Urinary bladder (tissue), 4 donors: ENCODE results near the gene FAM174B. TPM values are rescaled to one million over a fixed set of nuclear protein-coding genes. Genes with fewer than 3 reads are reported as not detected.

Experiments used
- DNase-seq: peaks from one replicate; pipeline ENCODE4 v3.0.0-alpha.2; 2015; ENCODE audit errors: extremely low spot score
- H3K27ac ChIP-seq: one replicate; pipeline ENCODE4 v1.5.1; 2013; ENCODE audit warnings: low read depth, mild to moderate bottlenecking, moderate library complexity
- H3K36me3 ChIP-seq: one replicate; pipeline ENCODE4 v1.6.1; 2013; ENCODE audit warnings: mild to moderate bottlenecking, moderate library complexity; ENCODE audit not compliant: insufficient read depth
- H3K4me1 ChIP-seq: one replicate; pipeline ENCODE4 v1.6.1; 2013; ENCODE audit warnings: mild to moderate bottlenecking, moderate library complexity; ENCODE audit not compliant: insufficient read depth
- H3K4me3 ChIP-seq: one replicate; pipeline ENCODE4 v1.5.1; 2013; ENCODE audit warnings: low read depth, low read length
- WGBS: extraction: QIAGEN DNeasy Blood & Tissue Kit; methylation state at CpG from one replicate; pipeline ENCODE4 v1.1.7; 2013; 5-methylcytosine and 5-hydroxymethylcytosine counted together
- polyA plus RNA-seq: library from polyadenylated mRNA; stranded (reverse); fragments of 200-250 nt; gene quantifications from one replicate; pipeline ENCODE4 v1.2.3, GENCODE V29; 2013
- total RNA-seq: library from RNA; depleted of rRNA; stranded (reverse); fragments of >200 nt; gene quantifications from one replicate; pipeline ENCODE4 v1.2.3, GENCODE V29; 2014
- donor health status: healthy with polysubstance abuse.
- donor health status: healthy.

Gene FAM174B
- total and polyA plus RNA-seq, 2 donors = 12.3 to 26.1 TPM

- DNase-seq = no peak
- WGBS = 80% methylated on average over 6 of the region's 6 CpGs
- Histone ChIP-seq H3K27ac (no peak overlapping the region), H3K4me3 (no peak overlapping the region), H3K36me3 (no peaks in the 10 kb centered on the region), H3K4me1 (no peaks in the 10 kb centered on the region)
Observed at GRCh38 chr15:92582206-92582605, 73.4 kb downstream of the FAM174B start.

- Histone ChIP-seq H3K4me1 (no peaks in the 10 kb centered on the region), H3K27ac (no peak overlapping the region), H3K4me3 (no peak overlapping the region), H3K36me3 (no peaks in the 10 kb centered on the region)
- 95% methylated on average over 7 of the region's 7 CpGs for WGBS
- no peak for DNase-seq
Observed at GRCh38 chr15:92580933-92581445, 74.6 kb downstream of the FAM174B start.

GRCh38 chr15:92580521-92580920 is 75.1 kb downstream of the FAM174B start:
- Histone ChIP-seq H3K4me1 (no peaks in the 10 kb centered on the region), H3K27ac (no peak overlapping the region), H3K4me3 (no peak overlapping the region), H3K36me3 (no peaks in the 10 kb centered on the region)
- DNase-seq = no peak
- 89% methylated on average over 12 of the region's 12 CpGs for WGBS

GRCh38 chr15:92579931-92580470 is 75.6 kb downstream of the FAM174B start:
- Histone ChIP-seq H3K36me3 (no peaks in the 10 kb centered on the region), H3K4me1 (no peaks in the 10 kb centered on the region), H3K27ac (no peak overlapping the region), H3K4me3 (no peak overlapping the region)
- 85% methylated on average over 15 of the region's 15 CpGs for WGBS
- no peak for DNase-seq

- no peak overlapping the region for H3K4me3 ChIP-seq
- WGBS = 77% methylated on average over 9 of the region's 9 CpGs
- H3K4me1 ChIP-seq = no peaks in the 10 kb centered on the region
- no peak for DNase-seq
- H3K36me3 ChIP-seq = no peaks in the 10 kb centered on the region
- no peak overlapping the region for H3K27ac ChIP-seq
Observed at GRCh38 chr15:92579486-92579885, 76.1 kb downstream of the FAM174B start.

- no peak for DNase-seq
- Histone ChIP-seq H3K27ac (no peak overlapping the region), H3K4me3 (no peak overlapping the region), H3K4me1 (no peaks in the 10 kb centered on the region), H3K36me3 (no peaks in the 10 kb centered on the region)
- whole genome bisulfite sequencing = 89% methylated on average over 12 of the region's 12 CpGs
Observed at GRCh38 chr15:92578096-92578835, 77.3 kb downstream of the FAM174B start.

- no peak for DNase-seq
- Histone ChIP-seq H3K4me3 (no peak overlapping the region), H3K4me1 (no peaks in the 10 kb centered on the region), H3K36me3 (no peaks in the 10 kb centered on the region), H3K27ac (no peak overlapping the region)
- 94% methylated on average over 9 of the region's 9 CpGs for WGBS
Observed at GRCh38 chr15:92576597-92577200, 78.9 kb downstream of the FAM174B start.

- 67% methylated on average over 1 of the region's 1 CpG for WGBS
Observed at GRCh38 chr15:92574566-92574965, 81.0 kb downstream of the FAM174B start.

GRCh38 chr15:92574161-92574560 is 81.4 kb downstream of the FAM174B start:
- Histone ChIP-seq H3K36me3 (no peaks in the 10 kb centered on the region), H3K4me3 (no peak overlapping the region), H3K27ac (no peak overlapping the region), H3K4me1 (no peaks in the 10 kb centered on the region)
- 49% methylated on average over 1 of the region's 1 CpG for WGBS
- DNase-seq = no peak

More at GRCh38 chr15:92574566-92574965, 81.0 kb downstream of the FAM174B start:
- Histone ChIP-seq H3K4me1 (no peaks in the 10 kb centered on the region), H3K27ac (no peak overlapping the region), H3K36me3 (no peaks in the 10 kb centered on the region), H3K4me3 (no peak overlapping the region)
- no peak for DNase-seq

GRCh38 chr15:92571824-92572223 is 83.8 kb downstream of the FAM174B start:
- no peak for DNase-seq
- no peak overlapping the region for H3K4me3 ChIP-seq
- H3K4me1 ChIP-seq = no peaks in the 10 kb centered on the region
- H3K36me3 ChIP-seq = no peaks in the 10 kb centered on the region
- H3K27ac ChIP-seq = no peak overlapping the region
- 88% methylated on average over 4 of the region's 4 CpGs for WGBS

GRCh38 chr15:92570391-92570790 is 85.2 kb downstream of the FAM174B start:
- WGBS = 49% methylated on average over 7 of the region's 7 CpGs
- DNase-seq = no peak
- no peak overlapping the region for H3K27ac ChIP-seq
- no peaks in the 10 kb centered on the region for H3K36me3 ChIP-seq
- H3K4me1 ChIP-seq = no peaks in the 10 kb centered on the region
- no peak overlapping the region for H3K4me3 ChIP-seq

GRCh38 chr15:92569778-92570177 is 85.8 kb downstream of the FAM174B start:
- Histone ChIP-seq H3K27ac (no peak overlapping the region), H3K4me1 (no peaks in the 10 kb centered on the region), H3K4me3 (no peak overlapping the region), H3K36me3 (no peaks in the 10 kb centered on the region)
- DNase-seq = no peak
- 51% methylated on average over 3 of the region's 3 CpGs for WGBS
